ENCODE results near the gene EXOSC1. TPM values are rescaled to one million over a fixed set of nuclear protein-coding genes. Genes with fewer than 3 reads are reported as not detected.

EXOSC1 gene
- polyA plus RNA-seq, 3 donors = 34.7 to 60.6 (median 55.8) TPM

- Mint-ChIP-seq H3K4me3 (no peak overlapping the region), H3K9me3 (no peaks in the 10 kb centered on the region), H3K27ac (peak overlapping the region in 1 of 7 donors; percentile 3), H3K36me3 (peaks cover 44 to 59% of the 10 kb centered on the region in 2 donors), H3K4me1 (peaks cover 20% of the 10 kb centered on the region), H3K27me3 (ENCODE audit: low read depth in 3 of 3) (peaks cover 0 to 2% (median 0%) of the 10 kb centered on the region in 3 donors)
- 96% methylated on average over 13 of the region's 17 CpGs for WGBS (ENCODE audit: insufficient coverage)
- no peak overlapping the region for H3K9ac ChIP-seq (ENCODE audit: insufficient read depth, low read length, poor library complexity, severe bottlenecking)
- H2AFZ ChIP-seq (ENCODE audit: insufficient read depth, low read depth, low read length, poor library complexity, severe bottlenecking) = no peak overlapping the region
- H3K27me3 ChIP-seq (ENCODE audit: control insufficient read depth in 2 of 2, insufficient read depth in 2 of 2, low read length in 2 of 2) = no peaks in the 10 kb centered on the region
- peak overlapping the region in 1 of 2 donors; percentile 3 for H3K27ac ChIP-seq (ENCODE audit: low read depth in 1 of 2, low read length in 2 of 2)
- intact Hi-C loops (cut with micrococcal nuclease) = no loop called here
- DNase-seq = no peak
- peaks cover 31% of the 10 kb centered on the region for H4K20me1 ChIP-seq (ENCODE audit: insufficient read depth, low read length)
- H3K4me1 ChIP-seq (ENCODE audit: control insufficient read depth in 1 of 2, insufficient read depth in 2 of 2, low read length in 2 of 2) = peaks cover 6 to 8% of the 10 kb centered on the region in 2 donors
- H3K4me3 ChIP-seq (replicated peaks in 1 of 3; ENCODE audit: low read depth in 2 of 3, low read length in 3 of 3) = no peak overlapping the region
- no peak for TF ChIP-seq CTCF (IDR thresholded peaks at IDR 0.05)
- H3K9me3 ChIP-seq (replicated peaks in 1 of 2; ENCODE audit: control insufficient read depth in 1 of 2, insufficient read depth in 1 of 2, low read length in 2 of 2) = no peaks in the 10 kb centered on the region
- H3K36me3 ChIP-seq (replicated peaks in 1 of 2; ENCODE audit: control insufficient read depth in 1 of 2, insufficient read depth in 2 of 2, low read length in 2 of 2) = peaks cover 40 to 64% of the 10 kb centered on the region in 2 donors
- peaks cover 40% of the 10 kb centered on the region for H3K79me2 ChIP-seq (ENCODE audit: insufficient read depth, low read length)
- H3K4me2 ChIP-seq (replicated peaks; ENCODE audit: extremely low read depth, low read length, poor library complexity, severe bottlenecking) = no peak overlapping the region
Observed at GRCh38 chr10:97451605-97452004, 5.8 kb upstream of the EXOSC1 start.

- H3K9me3 ChIP-seq (replicated peaks in 1 of 2; ENCODE audit: control insufficient read depth in 1 of 2, insufficient read depth in 1 of 2, low read length in 2 of 2) = no peaks in the 10 kb centered on the region
- peaks cover 24% of the 10 kb centered on the region for H3K4me1 Mint-ChIP-seq
Observed at GRCh38 chr10:97450828-97451227, 5.0 kb upstream of the EXOSC1 start.

More at GRCh38 chr10:97450828-97451227, 5.0 kb upstream of the EXOSC1 start:
- H3K4me3 Mint-ChIP-seq = no peak overlapping the region
- intact Hi-C loops (cut with micrococcal nuclease) = no loop called here
- peaks cover 48% of the 10 kb centered on the region for H3K79me2 ChIP-seq (ENCODE audit: insufficient read depth, low read length)
- H3K4me1 ChIP-seq (ENCODE audit: control insufficient read depth in 1 of 2, insufficient read depth in 2 of 2, low read length in 2 of 2) = peaks cover 10 to 14% of the 10 kb centered on the region in 2 donors
- H2AFZ ChIP-seq (ENCODE audit: insufficient read depth, low read depth, low read length, poor library complexity, severe bottlenecking) = no peak overlapping the region
- H3K4me3 ChIP-seq (replicated peaks in 1 of 3; ENCODE audit: low read depth in 2 of 3, low read length in 3 of 3) = no peak overlapping the region
- WGBS (ENCODE audit: insufficient coverage) = 90% methylated on average over 2 of the region's 2 CpGs
- peaks cover 32 to 56% of the 10 kb centered on the region in 2 donors for H3K36me3 ChIP-seq (replicated peaks in 1 of 2; ENCODE audit: control insufficient read depth in 1 of 2, insufficient read depth in 2 of 2, low read length in 2 of 2)
- H3K27ac ChIP-seq (ENCODE audit: low read depth in 1 of 2, low read length in 2 of 2) = no peak overlapping the region
- H3K36me3 Mint-ChIP-seq = peaks cover 41 to 53% of the 10 kb centered on the region in 2 donors
- peak overlapping the region in 2 of 7 donors; percentile 20 to 49 for H3K27ac Mint-ChIP-seq
- H3K4me2 ChIP-seq (replicated peaks; ENCODE audit: extremely low read depth, low read length, poor library complexity, severe bottlenecking) = no peak overlapping the region
- no peak for DNase-seq
- peaks cover 32% of the 10 kb centered on the region for H4K20me1 ChIP-seq (ENCODE audit: insufficient read depth, low read length)
- TF ChIP-seq CTCF (IDR thresholded peaks at IDR 0.05) = no peak
- H3K9me3 Mint-ChIP-seq = no peaks in the 10 kb centered on the region
- H3K27me3 Mint-ChIP-seq (ENCODE audit: low read depth in 3 of 3) = peaks cover 0 to 2% (median 0%) of the 10 kb centered on the region in 3 donors
- no peak overlapping the region for H3K9ac ChIP-seq (ENCODE audit: insufficient read depth, low read length, poor library complexity, severe bottlenecking)
- H3K27me3 ChIP-seq (ENCODE audit: control insufficient read depth in 2 of 2, insufficient read depth in 2 of 2, low read length in 2 of 2) = no peaks in the 10 kb centered on the region

Measured in CD14-positive monocyte (primary cell).